ENCODE results near the gene MAPK6. TPM values are rescaled to one million over a fixed set of nuclear protein-coding genes. Genes with fewer than 3 reads are reported as not detected.

Gene MAPK6
- total RNA-seq, 1 donor from 2014 or later, result 128 TPM

GRCh38 chr15:52112203-52112750 lies 93.3 kb downstream of the MAPK6 start:
- H3K4me3 Mint-ChIP-seq, result no peak overlapping the region
- H2AFZ ChIP-seq (replicated peaks), result no peak overlapping the region
- no peak overlapping the region for H3K27ac ChIP-seq
- H3K36me3 Mint-ChIP-seq, result no peaks in the 10 kb centered on the region
- no peaks in the 10 kb centered on the region for H4K20me1 ChIP-seq (ENCODE audit: low read depth)
- H3K27me3 Mint-ChIP-seq (ENCODE audit: insufficient read depth, low read depth), result peaks cover 2% of the 10 kb centered on the region
- no peak for TF ChIP-seq EZH2 (IDR thresholded peaks at IDR 0.05)
- TF ChIP-seq CTCF (IDR thresholded peaks at IDR 0.05), result no peak
- no peak for TF ChIP-seq EZH2phosphoT487 (IDR thresholded peaks at IDR 0.05)
- no peaks in the 10 kb centered on the region for H3K9me3 ChIP-seq (ENCODE audit: low read depth)
- no peaks in the 10 kb centered on the region for H3K79me2 ChIP-seq (ENCODE audit: low read depth)
- H3K9me3 Mint-ChIP-seq, result peaks cover 9% of the 10 kb centered on the region
- DNase-seq (ENCODE audit: low spot score), result no peak
- H3F3A ChIP-seq (ENCODE audit: low read depth), result no peaks in the 10 kb centered on the region
- no peaks in the 10 kb centered on the region for H3K4me1 ChIP-seq
- H3K27ac Mint-ChIP-seq, result no peak overlapping the region
- no peaks in the 10 kb centered on the region for H3K36me3 ChIP-seq
- H3K4me3 ChIP-seq, result no peak overlapping the region
- H3K4me1 Mint-ChIP-seq, result peaks cover 13% of the 10 kb centered on the region
- peaks cover 23% of the 10 kb centered on the region for H3K27me3 ChIP-seq
- H3K9ac ChIP-seq, result no peak overlapping the region
- H3K4me2 ChIP-seq, result peak overlapping the region; percentile 31

DNA sequence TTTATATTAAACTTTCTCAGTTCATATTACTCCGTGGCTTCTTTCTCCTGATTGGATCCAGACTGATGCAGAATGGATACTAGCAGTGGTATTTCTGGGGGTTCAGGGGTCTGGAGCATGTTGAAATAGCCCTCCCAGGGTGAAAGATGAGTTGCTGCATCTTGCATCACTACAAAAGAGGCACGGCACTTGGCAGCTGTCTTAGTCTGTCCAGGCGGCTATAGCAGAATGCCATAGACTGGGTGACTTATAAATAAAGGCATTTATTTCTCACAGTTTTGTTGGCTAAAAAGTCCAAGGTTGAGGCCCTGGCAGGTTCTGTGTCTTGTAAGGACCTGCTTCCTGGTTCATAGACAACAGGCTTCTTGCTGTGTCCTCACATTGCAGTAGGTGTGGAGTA lies 94.2 kb downstream of the MAPK6 start:
- H3K36me3 Mint-ChIP-seq, result no peaks in the 10 kb centered on the region
- DNase-seq (ENCODE audit: low spot score), result no peak

GRCh38 chr15:52113708-52114107 lies 94.7 kb downstream of the MAPK6 start:
- H3K27ac ChIP-seq, result no peak overlapping the region
- peaks cover 23% of the 10 kb centered on the region for H3K27me3 ChIP-seq
- Mint-ChIP-seq H3K4me1 (peaks cover 22% of the 10 kb centered on the region), H3K9me3 (peaks cover 9% of the 10 kb centered on the region), H3K4me3 (no peak overlapping the region), H3K27me3 (ENCODE audit: insufficient read depth, low read depth) (peaks cover 2% of the 10 kb centered on the region), H3K27ac (no peak overlapping the region), H3K36me3 (no peaks in the 10 kb centered on the region)
- H3K9me3 ChIP-seq (ENCODE audit: low read depth), result no peaks in the 10 kb centered on the region
- H3K79me2 ChIP-seq (ENCODE audit: low read depth), result no peaks in the 10 kb centered on the region
- TF ChIP-seq CTCF (IDR thresholded peaks at IDR 0.05) (no peak), EZH2 (IDR thresholded peaks at IDR 0.05) (no peak), EZH2phosphoT487 (IDR thresholded peaks at IDR 0.05) (no peak)
- H3K4me1 ChIP-seq, result no peaks in the 10 kb centered on the region
- no peak overlapping the region for H3K4me2 ChIP-seq
- H2AFZ ChIP-seq (replicated peaks), result no peak overlapping the region
- no peak overlapping the region for H3K9ac ChIP-seq
- no peaks in the 10 kb centered on the region for H3K36me3 ChIP-seq
- H4K20me1 ChIP-seq (ENCODE audit: low read depth), result no peaks in the 10 kb centered on the region
- no peaks in the 10 kb centered on the region for H3F3A ChIP-seq (ENCODE audit: low read depth)
- no peak for DNase-seq (ENCODE audit: low spot score)
- no peak overlapping the region for H3K4me3 ChIP-seq

More for the DNA sequence above, 94.2 kb downstream of the MAPK6 start:
- Mint-ChIP-seq H3K4me3 (no peak overlapping the region), H3K27ac (no peak overlapping the region), H3K9me3 (peaks cover 9% of the 10 kb centered on the region), H3K4me1 (peaks cover 22% of the 10 kb centered on the region), H3K27me3 (ENCODE audit: insufficient read depth, low read depth) (peaks cover 2% of the 10 kb centered on the region)
- H3K9ac ChIP-seq, result no peak overlapping the region
- H3K79me2 ChIP-seq (ENCODE audit: low read depth), result no peaks in the 10 kb centered on the region
- H3K36me3 ChIP-seq, result no peaks in the 10 kb centered on the region
- no peaks in the 10 kb centered on the region for H3F3A ChIP-seq (ENCODE audit: low read depth)
- H2AFZ ChIP-seq (replicated peaks), result no peak overlapping the region
- no peak overlapping the region for H3K4me3 ChIP-seq
- H3K27ac ChIP-seq, result no peak overlapping the region
- H3K4me1 ChIP-seq, result no peaks in the 10 kb centered on the region
- H3K9me3 ChIP-seq (ENCODE audit: low read depth), result no peaks in the 10 kb centered on the region
- H4K20me1 ChIP-seq (ENCODE audit: low read depth), result no peaks in the 10 kb centered on the region
- H3K4me2 ChIP-seq, result no peak overlapping the region
- TF ChIP-seq CTCF (IDR thresholded peaks at IDR 0.05) (no peak), EZH2phosphoT487 (IDR thresholded peaks at IDR 0.05) (no peak), EZH2 (IDR thresholded peaks at IDR 0.05) (no peak)
- peaks cover 23% of the 10 kb centered on the region for H3K27me3 ChIP-seq
